GM19328 (cell line): ENCODE measurements around the gene ERMN.
A peak's percentile ranks its signal among the peaks of the same experiment; 100 is the strongest.

Experiments used
- ATAC-seq: cut with Tn5 transposase; IDR thresholded peaks from one replicate; pipeline ENCODE4 v1.9.1; 2021; ENCODE audit warnings: mild to moderate bottlenecking, moderate library complexity; ENCODE audit not compliant: unreplicated experiment

The ERMN gene

DNA sequence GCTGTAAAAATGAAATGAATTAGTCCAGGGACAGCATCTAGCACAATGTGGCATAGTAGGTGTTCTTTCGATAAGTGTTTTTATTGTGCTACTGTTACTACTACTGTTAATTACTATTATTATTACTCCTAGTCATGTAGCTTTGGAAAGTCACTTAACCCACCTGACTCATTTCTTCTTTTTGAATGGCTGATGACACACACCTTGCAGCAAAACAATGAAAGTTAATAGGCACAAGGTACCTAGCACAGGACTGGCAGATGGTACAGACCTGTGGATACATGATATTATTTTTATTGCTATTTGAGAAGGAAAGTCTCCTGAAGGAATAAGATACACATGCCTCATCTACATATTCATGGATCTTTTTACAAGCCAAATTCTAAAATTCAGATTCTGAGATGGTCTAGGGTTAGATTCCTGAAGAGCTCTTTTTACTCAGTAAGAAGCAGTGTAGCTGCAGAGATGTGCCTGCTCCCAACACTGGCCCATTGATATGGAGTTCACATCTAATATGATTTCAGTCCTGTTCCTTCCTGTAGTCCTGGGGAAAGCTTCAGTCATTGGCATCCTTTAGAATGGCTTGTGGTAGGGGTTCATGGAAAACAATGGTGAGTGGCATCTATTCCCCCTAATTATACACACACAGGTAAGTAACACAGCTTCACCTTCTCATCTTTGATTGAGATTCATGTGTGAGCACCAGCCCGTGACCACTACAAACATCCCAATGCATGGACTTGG is 7.9 kb upstream of the ERMN start:
- ATAC-seq: no peak

DNA sequence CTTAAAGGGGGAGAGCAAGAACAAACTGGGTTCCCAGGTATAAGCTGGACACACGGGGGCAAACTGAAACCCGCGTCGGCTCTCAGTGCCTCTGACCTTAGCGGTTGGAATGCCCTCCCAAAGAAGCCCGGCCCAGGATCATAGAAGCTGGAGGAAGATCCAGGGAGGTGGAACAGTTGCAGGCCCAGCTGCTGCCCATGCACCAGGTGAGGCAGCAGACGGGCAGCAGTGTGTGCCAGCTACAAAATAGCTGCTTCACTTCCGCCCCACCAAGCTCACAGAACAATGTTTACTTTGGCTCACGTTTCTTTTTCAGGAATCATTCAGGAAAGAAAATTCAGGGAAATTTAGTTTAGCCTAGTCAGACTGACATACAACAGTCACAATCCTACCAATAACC is 3.9 kb upstream of the ERMN start:
- no peak for ATAC-seq

DNA sequence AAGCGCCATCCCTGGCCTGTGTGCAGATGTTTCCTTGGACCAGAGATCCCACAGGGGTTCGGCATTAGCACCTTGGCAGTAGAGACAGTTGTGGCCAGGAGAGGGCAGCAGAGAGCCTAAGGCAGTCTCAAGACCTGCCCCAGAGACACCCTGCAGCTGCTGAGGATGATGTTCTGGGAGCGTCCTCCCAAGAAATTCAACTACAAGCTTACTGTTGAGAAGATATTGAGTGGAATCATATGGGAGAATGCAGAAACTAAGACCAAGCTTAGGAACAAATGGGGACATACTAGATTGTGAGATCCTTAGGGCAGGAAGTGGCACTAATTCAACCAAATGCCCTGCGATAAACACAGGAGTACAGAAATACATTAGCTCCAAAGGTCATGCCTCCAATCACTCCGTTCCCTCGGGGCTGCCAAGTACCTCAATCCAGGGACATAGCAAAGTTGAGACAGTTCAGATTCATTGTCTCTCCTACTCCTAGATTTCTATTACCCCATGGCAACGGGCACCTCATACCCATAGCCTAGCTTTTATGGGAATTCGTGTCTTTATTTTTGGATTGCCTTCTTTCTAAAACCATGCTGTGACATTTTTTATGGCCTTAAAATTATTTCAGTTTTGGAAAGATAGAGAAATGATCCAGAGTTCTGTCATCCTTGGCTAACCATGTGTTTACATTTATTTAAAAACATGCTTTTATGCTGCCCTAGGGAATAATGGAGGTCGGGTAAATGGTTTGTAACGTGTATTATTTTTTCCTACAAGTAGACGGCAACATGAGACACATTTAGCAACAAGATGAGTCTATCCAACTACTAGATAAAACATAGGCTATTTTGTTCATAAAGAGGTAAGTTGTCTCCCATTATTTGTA is 2.2 kb upstream of the ERMN start:
- ATAC-seq: peak; percentile 96

DNA sequence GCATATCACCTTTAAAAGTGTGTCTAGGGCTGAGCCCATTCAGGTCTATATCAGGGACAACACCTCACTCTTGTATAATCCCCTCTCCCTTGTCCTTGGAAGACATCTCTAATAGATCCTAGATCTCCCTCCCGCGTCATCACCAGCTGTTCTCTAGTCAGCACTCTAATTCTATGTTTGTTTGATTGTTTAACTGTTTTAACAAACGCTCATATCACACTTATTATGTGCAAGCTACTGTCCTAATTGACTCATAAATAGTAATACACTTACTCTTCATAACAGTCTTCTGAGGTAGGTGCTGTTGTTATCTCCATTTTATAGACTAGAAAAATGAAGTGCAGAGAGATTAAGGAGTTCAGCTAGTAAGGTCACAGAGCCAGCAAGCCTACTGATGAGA is 1.6 kb upstream of the ERMN start:
- peak; percentile 31 for ATAC-seq

DNA sequence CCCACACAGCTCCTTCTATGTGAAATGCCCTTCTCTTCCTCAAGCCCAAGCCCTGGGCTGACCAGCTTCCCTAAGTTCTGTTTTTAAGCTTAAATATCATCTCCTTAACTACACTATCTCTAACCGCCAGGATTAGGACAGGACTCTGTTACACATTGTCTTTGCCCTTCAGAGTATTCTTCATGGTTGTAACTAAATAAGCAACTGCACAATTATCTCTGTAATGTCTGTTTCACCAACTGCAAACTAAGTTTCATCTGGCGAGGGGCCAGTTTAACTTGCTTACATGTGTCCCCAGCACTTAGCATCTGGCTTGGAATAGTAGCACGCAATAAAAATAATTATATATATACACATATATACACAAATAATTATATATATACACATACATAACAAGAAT is 1.1 kb upstream of the ERMN start:
- ATAC-seq: no peak

DNA sequence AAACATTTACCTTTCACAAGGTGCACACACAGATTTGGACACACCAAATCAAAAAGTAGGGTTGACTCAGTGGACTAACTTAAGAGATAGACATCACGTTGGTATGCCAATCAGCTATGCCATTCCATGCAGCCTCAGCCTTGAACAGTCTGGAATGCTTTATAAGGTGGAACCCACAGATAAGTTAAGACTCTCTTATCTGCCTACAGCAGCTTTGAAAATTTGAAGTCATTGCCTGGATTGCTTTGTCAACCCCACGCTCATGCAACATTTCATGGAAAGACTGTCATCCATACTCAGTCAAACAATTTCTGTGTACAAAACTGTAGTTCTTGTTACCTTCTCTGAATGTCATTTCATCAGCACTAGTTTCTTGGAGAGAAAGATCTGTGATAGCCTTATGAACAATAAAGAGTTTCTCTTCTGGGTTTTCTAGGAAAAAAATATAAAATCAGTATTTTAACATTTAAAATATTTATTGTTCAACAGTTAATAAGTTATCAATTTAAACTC is 1.2 kb downstream of the ERMN start:
- ATAC-seq: no peak

DNA sequence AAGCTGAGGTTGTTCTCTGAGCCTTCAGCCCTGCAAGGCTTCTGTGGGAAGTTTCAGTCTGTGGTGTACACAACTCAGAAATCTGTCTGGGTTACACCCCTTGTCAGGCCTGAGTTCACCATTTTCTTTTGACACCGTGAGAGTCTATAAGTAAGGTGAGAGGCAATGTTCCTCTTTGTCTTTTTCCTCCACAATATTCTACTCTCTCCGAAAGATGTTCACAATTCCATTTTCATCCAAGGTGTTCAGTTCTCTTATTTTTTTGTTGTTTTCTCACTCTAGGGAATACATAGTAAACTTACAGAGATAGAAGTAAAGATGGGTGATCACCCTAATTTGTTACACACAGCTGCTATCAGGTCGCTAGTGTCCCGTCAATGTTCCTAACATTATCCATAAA is 3.2 kb downstream of the ERMN start:
- ATAC-seq: no peak

DNA sequence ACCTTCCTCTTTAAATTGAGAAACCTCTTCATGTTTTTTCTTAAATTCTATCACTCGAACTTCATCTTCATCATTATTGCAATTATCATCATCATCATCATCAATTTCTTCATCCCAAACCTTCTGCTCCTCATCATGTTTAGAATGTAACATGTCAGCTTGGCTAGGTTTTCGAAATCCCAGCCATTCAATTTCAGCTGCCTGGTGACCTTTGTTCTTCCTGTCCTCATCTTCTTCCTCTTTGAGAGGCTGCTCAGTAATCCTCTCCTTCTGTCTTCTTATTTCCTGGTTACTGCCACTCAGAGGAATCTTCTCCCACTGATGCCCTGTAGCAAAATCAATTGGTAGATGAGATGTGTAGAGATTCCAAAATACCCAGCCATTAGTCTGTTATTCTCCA is 4.2 kb downstream of the ERMN start:
- ATAC-seq: no peak

DNA sequence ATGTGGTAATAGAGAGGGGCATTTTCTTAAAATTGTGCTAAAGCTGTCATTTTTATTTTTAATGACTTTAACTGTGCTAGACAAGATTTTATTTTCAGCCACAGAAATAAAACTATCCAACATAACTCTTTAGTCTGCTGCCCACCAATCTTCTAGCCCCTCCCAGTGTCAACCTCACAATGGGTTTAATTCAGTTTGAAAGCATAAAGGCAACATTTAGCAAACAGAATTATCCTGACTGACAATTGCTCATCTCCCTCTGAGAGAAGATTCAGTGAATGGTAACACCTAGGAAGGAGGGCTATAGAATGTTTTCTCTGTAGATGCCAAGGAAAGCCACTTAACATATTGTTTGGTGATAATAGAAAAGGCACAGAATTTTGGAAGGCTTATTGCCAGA is 5.2 kb downstream of the ERMN start:
- ATAC-seq: no peak

DNA sequence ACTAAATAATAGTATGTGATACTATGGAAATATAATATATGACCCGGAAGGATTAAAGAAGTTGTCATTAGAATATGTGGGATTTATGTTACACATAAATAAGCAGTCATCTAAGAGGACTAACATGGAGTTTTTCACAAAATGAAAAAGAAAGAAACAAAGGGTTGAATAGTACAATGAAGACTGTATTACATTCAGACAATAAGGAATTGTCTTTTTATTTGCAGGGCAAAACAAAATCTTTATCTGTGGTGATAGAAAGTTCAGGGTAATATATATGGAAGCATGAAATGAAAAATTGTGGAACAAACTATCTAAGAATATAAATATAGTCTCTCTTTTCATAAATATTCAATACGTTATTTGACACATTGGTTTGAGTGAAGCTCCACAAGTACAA is 5.8 kb downstream of the ERMN start:
- no peak for ATAC-seq

DNA sequence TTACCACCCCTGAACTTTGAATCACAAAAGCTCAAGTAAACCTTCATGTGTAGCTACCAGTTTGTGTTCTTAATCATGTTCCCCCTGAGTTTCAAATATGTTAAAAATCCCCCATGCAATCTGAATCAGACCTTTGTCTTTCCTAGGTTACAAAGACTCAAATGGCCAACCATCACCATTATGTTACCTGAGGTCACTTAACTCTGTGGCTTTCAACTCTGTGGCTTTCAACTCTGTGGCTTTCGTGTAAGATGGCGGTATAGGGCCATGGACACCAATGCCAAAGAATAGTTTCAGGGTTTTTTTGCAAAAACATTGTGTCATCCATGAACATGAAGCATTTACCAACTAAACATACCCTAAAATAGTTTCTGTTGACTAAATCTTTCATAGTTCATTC is 6.7 kb downstream of the ERMN start:
- no peak for ATAC-seq

DNA sequence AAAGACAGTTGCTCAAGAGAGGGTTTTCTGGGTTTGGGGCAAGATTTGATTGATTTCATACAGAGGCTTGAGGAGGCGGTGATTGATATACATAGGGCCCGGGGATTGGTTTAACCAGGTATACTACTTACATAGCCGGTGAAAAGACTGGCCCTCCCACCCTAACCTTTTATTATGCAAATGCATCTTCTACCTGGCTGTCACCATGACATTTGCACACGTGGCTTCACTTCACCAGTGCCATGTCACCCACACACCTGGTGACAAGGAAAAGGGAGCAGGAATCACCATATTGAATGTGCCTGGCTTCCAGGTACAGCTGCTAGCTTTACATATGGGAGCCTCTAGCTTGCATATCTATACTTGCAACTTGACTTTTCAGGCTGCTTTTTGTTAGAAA is 9.7 kb downstream of the ERMN start:
- no peak for ATAC-seq

DNA sequence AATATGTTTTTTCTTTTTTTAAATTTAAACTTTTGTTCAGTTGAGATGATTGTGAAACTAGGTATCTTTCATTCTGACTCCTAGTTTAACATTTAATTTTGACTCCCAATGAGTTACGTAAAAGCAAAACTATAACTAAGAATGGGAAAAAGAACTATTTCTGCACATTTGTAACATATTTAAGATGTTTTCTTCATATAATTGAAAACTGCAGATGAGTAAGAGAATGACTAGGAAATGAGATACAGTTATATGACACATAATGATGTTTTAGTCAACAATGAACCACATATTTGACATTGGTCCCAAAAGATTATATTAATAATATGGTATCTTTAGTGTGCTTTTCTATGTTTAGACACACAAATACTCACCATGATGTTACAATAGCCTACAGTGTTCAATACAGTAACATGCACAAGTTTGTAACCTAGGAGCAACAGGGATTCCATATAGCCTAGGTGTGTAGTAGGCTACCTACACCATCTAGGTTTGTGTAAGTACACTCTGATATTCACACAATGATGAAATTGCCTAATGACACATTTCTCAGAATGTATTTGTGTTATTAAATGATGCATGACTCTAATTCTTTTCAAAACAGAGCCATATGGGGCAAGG is 12.6 kb downstream of the ERMN start:
- ATAC-seq: no peak

DNA sequence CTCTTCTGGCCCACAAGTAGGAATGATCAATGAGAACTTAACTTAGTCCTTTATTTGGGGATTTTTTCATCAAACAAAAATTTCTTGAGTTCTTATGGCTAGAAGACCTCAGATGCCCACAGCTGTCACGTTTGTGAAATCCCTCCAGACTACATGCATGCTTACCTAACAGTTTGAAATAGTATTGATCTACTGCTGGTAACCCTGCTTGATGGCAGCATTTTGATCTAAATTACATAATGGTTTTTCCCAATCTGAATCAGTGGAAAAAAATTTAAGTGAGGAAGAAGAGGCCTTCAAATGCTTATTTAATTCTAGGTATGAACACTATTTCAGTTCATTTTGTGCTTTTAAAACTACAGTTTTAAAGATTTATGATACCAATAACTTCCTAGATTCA is 13.9 kb downstream of the ERMN start:
- ATAC-seq: no peak

DNA sequence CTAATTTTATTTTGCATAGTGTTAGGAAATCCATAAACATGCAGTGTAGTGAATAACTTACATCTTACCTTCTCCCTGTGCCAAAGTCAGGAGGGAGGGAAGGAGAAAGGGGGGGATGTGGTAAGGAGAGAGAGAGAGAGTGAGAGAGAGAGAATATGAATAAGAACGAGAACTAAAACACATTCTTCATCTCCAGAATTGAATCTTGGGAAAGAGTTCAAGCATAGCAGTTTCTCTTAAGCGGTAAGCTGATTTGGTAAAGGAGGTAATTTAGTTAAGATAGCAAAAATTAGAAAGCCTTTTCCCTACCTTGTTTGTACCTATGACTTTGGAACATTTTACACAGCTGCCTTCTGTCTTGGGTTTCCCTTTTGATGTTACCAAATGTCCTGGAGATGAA is 15.7 kb downstream of the ERMN start:
- no peak for ATAC-seq

DNA sequence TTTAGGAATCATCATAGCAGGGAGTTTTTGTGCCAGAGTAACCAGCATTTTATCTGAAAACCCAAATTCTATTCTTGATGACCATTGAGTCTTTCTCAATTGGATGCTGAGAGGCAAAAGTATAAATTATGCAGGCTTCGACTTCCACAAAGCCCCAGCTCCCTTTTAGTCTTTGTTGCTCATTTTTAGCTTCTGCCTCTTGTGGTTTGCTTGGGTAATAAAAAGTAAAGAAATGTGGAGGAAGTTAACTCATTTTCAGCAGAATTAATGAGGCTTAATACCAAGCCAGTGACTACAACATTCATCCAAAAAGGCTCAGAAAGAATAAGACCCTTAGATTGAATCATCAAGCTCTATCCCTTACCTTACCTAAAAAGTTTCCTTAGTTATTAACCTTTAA is 18.6 kb downstream of the ERMN start:
- ATAC-seq: no peak

DNA sequence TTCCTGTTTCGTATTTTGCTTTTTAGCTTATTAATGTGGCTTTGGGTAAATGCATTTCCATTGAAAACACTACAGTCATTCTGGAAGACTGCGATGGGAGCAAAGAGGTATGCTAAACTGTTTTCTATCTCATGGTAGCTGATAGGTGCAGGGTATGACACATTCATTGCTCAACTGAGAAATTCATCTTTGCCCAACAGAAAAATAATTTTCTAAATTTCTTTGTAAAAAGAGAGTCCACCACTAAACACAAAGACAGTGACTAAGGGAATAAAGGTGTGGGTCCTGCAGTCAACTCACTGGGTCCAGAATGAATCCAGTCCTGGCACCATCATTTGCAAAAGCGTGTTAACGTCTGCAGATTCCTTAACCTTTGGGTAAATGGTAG is 19.9 kb downstream of the ERMN start:
- no peak for ATAC-seq

DNA sequence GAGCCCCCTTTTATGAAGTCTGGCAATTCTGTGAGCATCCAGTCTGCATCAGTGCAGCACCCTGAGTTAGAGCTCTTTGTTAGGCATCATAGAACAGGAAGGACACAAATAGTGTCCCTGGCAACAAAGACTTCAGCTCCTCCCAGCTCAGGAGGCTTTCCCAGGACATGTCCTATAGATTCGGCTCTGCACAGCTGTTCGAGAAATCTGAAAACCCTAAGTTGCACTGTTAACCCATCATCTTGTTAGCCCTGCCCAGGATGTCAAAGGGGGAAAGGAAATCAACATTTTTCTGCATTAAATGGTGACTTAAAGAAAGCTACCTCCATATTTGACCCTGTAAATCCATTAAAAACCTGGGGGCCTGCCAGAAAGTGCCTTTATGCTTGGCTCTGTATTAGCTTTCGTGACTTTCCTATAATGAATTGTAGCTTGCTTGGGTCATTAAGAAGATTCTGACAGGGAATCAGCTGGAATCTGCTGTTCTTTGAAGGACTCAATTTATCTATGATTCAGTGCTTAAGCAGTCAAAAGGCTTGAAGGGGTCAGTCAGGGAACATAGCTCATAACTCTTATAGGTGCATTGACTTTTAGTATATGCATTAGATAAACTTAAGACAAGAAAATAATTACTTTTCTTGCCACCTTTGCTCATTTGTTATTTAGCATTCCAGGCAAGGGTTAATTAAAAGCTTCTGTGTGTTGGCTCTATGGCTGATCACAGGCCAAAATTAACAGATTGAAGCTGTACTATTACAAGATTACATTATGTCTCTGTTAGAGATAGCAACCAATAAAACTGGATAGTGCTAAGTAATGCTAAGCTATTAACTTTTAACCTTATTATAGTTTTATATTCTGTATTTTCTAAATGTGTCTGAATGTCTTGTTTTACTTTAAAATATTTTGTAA is 20.6 kb downstream of the ERMN start:
- ATAC-seq: no peak

DNA sequence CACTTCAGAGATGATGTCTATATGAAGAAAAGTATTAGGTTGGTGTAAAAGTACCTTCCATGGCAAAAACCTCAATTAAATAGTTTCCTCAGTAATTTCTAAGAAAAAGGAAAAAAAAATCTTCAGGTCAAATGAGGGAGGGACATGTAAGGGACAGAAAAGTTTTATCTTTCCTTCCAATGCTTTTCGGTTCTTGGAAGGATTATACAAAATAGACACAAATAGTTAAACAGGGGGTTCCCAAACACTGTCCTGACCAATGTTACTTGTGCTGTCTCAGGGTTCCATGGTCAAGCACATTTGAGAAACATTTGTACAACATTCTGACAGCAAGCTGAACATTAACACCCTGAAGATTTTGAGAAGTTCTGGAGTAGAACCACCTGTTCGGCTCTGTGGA is 22.0 kb downstream of the ERMN start:
- no peak for ATAC-seq

DNA sequence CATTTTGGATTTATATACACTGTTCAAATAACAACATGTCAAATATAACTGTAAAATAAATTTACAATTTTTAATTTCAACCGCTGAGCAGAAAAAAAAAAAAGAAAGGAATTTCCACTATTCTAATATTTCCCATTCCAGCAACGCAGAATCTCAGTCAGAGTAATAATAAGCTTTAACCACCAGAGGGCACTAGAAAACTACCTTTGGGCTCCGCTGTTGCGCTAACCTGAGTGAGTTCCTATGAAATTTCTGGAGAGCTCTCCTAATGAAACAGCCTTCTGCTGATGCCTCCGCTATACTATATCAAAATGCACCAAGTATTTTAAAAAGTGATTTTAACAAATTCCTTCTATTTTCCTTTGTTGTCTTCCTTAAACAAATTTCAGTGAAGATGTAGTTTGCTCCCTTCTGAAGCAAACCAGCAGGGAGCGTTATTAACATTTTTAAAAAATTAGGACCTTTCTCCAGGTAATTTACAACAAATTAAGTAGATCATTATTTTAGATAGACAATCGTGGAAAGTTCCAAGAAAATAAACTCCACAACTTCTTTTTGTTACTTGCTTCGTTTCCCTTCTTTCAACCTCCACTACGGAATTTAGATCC is 23.0 kb downstream of the ERMN start:
- ATAC-seq: no peak
